HepG2 (cell line): ENCODE measurements around the gene CD34.

ENCODE experiments used
- EZH2 ChIP-seq: conservative IDR thresholded peaks from 2 replicates; pipeline ENCODE4 v1.6.1; 2012; ENCODE audit warnings: mild to moderate bottlenecking, low read depth, low read length, moderate library complexity
- POLR2AphosphoS5 ChIP-seq: IDR thresholded peaks from 2 replicates; pipeline ENCODE4 v1.6.1; 2012; ENCODE audit warnings: low read depth, low read length
- TF ChIP-seq, protein P1 (sequence below), 2 experiments: fragments of 450-650 bp in 1 of 2; sonication (generic) in 1 of 2; formaldehyde crosslinking; IDR thresholded peaks; 2 replicates each; pipeline versions ENCODE4 v1.5.0 to v1.8.0; 2020 to 2022; ENCODE audit warnings: mild to moderate bottlenecking in 1 of 2, missing genetic modification reagents in 1 of 2
- TF ChIP-seq, protein P2 (sequence below): sonication (generic); formaldehyde crosslinking; IDR thresholded peaks from 2 replicates; pipeline ENCODE4 v1.5.0; 2020; ENCODE audit warnings: mild to moderate bottlenecking, missing genetic modification reagents, moderate library complexity
- TF ChIP-seq, protein P3 (sequence below): sonication (generic); formaldehyde crosslinking; IDR thresholded peaks from 2 replicates; pipeline ENCODE4 v1.4.0; 2020; ENCODE audit warnings: mild to moderate bottlenecking, missing genetic modification reagents

GRCh38 chr1:207873055-207873890 is 37.7 kb downstream of the CD34 start:
- TF ChIP-seq, protein P1, sequence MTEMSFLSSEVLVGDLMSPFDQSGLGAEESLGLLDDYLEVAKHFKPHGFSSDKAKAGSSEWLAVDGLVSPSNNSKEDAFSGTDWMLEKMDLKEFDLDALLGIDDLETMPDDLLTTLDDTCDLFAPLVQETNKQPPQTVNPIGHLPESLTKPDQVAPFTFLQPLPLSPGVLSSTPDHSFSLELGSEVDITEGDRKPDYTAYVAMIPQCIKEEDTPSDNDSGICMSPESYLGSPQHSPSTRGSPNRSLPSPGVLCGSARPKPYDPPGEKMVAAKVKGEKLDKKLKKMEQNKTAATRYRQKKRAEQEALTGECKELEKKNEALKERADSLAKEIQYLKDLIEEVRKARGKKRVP (CRISPR knock-in tag; IDR thresholded peaks at IDR 0.05), result no peak
- TF ChIP-seq POLR2AphosphoS5 (no peak), EZH2 (no peak)
- TF ChIP-seq, protein P2, sequence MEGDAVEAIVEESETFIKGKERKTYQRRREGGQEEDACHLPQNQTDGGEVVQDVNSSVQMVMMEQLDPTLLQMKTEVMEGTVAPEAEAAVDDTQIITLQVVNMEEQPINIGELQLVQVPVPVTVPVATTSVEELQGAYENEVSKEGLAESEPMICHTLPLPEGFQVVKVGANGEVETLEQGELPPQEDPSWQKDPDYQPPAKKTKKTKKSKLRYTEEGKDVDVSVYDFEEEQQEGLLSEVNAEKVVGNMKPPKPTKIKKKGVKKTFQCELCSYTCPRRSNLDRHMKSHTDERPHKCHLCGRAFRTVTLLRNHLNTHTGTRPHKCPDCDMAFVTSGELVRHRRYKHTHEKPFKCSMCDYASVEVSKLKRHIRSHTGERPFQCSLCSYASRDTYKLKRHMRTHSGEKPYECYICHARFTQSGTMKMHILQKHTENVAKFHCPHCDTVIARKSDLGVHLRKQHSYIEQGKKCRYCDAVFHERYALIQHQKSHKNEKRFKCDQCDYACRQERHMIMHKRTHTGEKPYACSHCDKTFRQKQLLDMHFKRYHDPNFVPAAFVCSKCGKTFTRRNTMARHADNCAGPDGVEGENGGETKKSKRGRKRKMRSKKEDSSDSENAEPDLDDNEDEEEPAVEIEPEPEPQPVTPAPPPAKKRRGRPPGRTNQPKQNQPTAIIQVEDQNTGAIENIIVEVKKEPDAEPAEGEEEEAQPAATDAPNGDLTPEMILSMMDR (CRISPR knock-in tag), result no peak
- TF ChIP-seq, protein P3, sequence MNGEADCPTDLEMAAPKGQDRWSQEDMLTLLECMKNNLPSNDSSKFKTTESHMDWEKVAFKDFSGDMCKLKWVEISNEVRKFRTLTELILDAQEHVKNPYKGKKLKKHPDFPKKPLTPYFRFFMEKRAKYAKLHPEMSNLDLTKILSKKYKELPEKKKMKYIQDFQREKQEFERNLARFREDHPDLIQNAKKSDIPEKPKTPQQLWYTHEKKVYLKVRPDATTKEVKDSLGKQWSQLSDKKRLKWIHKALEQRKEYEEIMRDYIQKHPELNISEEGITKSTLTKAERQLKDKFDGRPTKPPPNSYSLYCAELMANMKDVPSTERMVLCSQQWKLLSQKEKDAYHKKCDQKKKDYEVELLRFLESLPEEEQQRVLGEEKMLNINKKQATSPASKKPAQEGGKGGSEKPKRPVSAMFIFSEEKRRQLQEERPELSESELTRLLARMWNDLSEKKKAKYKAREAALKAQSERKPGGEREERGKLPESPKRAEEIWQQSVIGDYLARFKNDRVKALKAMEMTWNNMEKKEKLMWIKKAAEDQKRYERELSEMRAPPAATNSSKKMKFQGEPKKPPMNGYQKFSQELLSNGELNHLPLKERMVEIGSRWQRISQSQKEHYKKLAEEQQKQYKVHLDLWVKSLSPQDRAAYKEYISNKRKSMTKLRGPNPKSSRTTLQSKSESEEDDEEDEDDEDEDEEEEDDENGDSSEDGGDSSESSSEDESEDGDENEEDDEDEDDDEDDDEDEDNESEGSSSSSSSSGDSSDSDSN, result no peak
